ENCODE measurements around the gene DENND2C.

DENND2C gene

GRCh38 chr1:114540821-114541220 is 129.0 kb downstream of the DENND2C start:
- DNase-seq (ENCODE audit: low spot score), result no peak

- no peak for DNase-seq (ENCODE audit: low spot score)
These were observed 129.6 kb downstream of the DENND2C start for GRCh38 chr1:114540272-114540671.

- no peak for DNase-seq (ENCODE audit: low spot score)
These were observed 133.8 kb downstream of the DENND2C start for GRCh38 chr1:114536043-114536442.

GRCh38 chr1:114535401-114535800 is 134.4 kb downstream of the DENND2C start:
- DNase-seq (ENCODE audit: low spot score), result no peak
